ENCODE data around the gene IL10RA. TPM values are rescaled to one million over a fixed set of nuclear protein-coding genes. Genes with fewer than 3 reads are reported as not detected.

Gene IL10RA
- total RNA-seq, 1 experiment from 2014 or later, result not detected

- DNase-seq (ENCODE audit: low read depth), result no peak
Measured at GRCh38 chr11:117992136-117992535, 5.9 kb downstream of the IL10RA start.

- DNase-seq (ENCODE audit: low read depth), result no peak
Measured at GRCh38 chr11:117992620-117993019, 6.4 kb downstream of the IL10RA start.

GRCh38 chr11:117993988-117994745, 8.0 kb downstream of the IL10RA start:
- DNase-seq (ENCODE audit: low read depth), result no peak

- no peak for DNase-seq (ENCODE audit: low read depth)
Measured at GRCh38 chr11:117995472-117995871, 9.3 kb downstream of the IL10RA start.

- DNase-seq (ENCODE audit: low read depth), result no peak
Measured at GRCh38 chr11:117996058-117996457, 9.9 kb downstream of the IL10RA start.

GRCh38 chr11:117997406-117997805, 11.2 kb downstream of the IL10RA start:
- DNase-seq (ENCODE audit: low read depth), result no peak

GRCh38 chr11:117997823-117998579, 11.8 kb downstream of the IL10RA start:
- no peak for DNase-seq (ENCODE audit: low read depth)

GRCh38 chr11:117998664-117999353, 12.6 kb downstream of the IL10RA start:
- no peak for DNase-seq (ENCODE audit: low read depth)

GRCh38 chr11:117999354-117999993, 13.3 kb downstream of the IL10RA start:
- DNase-seq (ENCODE audit: low read depth), result no peak

- no peak for DNase-seq (ENCODE audit: low read depth)
Measured at GRCh38 chr11:118000067-118000849, 14.1 kb downstream of the IL10RA start.

- DNase-seq (ENCODE audit: low read depth), result no peak
Measured at GRCh38 chr11:118000850-118001228, 14.6 kb downstream of the IL10RA start.

- no peak for DNase-seq (ENCODE audit: low read depth)
Measured at GRCh38 chr11:118001494-118001971, 15.3 kb downstream of the IL10RA start.

- no peak for DNase-seq (ENCODE audit: low read depth)
Measured at GRCh38 chr11:118002010-118002540, 15.9 kb downstream of the IL10RA start.

- no peak for DNase-seq (ENCODE audit: low read depth)
Measured at GRCh38 chr11:118002541-118003423, 16.6 kb downstream of the IL10RA start.

GRCh38 chr11:118003456-118003855, 17.3 kb downstream of the IL10RA start:
- DNase-seq (ENCODE audit: low read depth), result no peak

GRCh38 chr11:118004543-118005223, 18.5 kb downstream of the IL10RA start:
- no peak for DNase-seq (ENCODE audit: low read depth)

- no peak for DNase-seq (ENCODE audit: low read depth)
Measured at GRCh38 chr11:118005224-118006152, 19.3 kb downstream of the IL10RA start.

GRCh38 chr11:118006153-118006534, 19.9 kb downstream of the IL10RA start:
- no peak for DNase-seq (ENCODE audit: low read depth)
